Fibroblast of mammary gland (primary cell): Measurements from ENCODE around the gene SALL1.
A peak's percentile ranks its signal among the peaks of the same experiment; 100 is the strongest.

ENCODE experiments used
- DNase-seq: peaks from one replicate; pipeline ENCODE4 v3.0.0-alpha.2; 2010; ENCODE audit warnings: low read depth
- H3K4me3 ChIP-seq: 2 replicates; pipeline ENCODE4 v1.5.1; 2011; ENCODE audit warnings: low read depth, mild to moderate bottlenecking, low read length, moderate library complexity; ENCODE audit not compliant: control insufficient read depth
- CTCF ChIP-seq: conservative IDR thresholded peaks from 2 replicates; pipeline ENCODE4 v1.5.1; 2011; ENCODE audit warnings: low read depth, low read length, inconsistent platforms; ENCODE audit not compliant: control insufficient read depth, insufficient read depth

Gene SALL1

GRCh38 chr16:51180719-51181502, 29.8 kb upstream of the SALL1 start:
- no peak for TF ChIP-seq CTCF
- H3K4me3 ChIP-seq = no peak overlapping the region
- DNase-seq = no peak

- TF ChIP-seq CTCF = no peak
- DNase-seq = peak; percentile 84
- no peak overlapping the region for H3K4me3 ChIP-seq
Measured at GRCh38 chr16:51175081-51175480, 24.0 kb upstream of the SALL1 start.

- no peak overlapping the region for H3K4me3 ChIP-seq
- DNase-seq = no peak
Measured at GRCh38 chr16:51172368-51172767, 21.3 kb upstream of the SALL1 start.

GRCh38 chr16:51168755-51169154, 17.7 kb upstream of the SALL1 start:
- TF ChIP-seq CTCF = no peak
- H3K4me3 ChIP-seq = no peak overlapping the region
- DNase-seq = no peak

More at GRCh38 chr16:51172368-51172767, 21.3 kb upstream of the SALL1 start:
- no peak for TF ChIP-seq CTCF

- no peak for TF ChIP-seq CTCF
- DNase-seq = peak; percentile 30
- no peak overlapping the region for H3K4me3 ChIP-seq
Measured at GRCh38 chr16:51167170-51167895, 16.3 kb upstream of the SALL1 start.

- DNase-seq = peak; percentile 63
- no peak for TF ChIP-seq CTCF
- no peak overlapping the region for H3K4me3 ChIP-seq
Measured at GRCh38 chr16:51166541-51166940, 15.5 kb upstream of the SALL1 start.
